ENCODE results near the gene RNU6-7. TPM values are rescaled to one million over a fixed set of nuclear protein-coding genes. Genes with fewer than 3 reads are reported as not detected.

RNU6-7 gene
- total RNA-seq, 1 experiment from 2014 or later: not detected

DNA sequence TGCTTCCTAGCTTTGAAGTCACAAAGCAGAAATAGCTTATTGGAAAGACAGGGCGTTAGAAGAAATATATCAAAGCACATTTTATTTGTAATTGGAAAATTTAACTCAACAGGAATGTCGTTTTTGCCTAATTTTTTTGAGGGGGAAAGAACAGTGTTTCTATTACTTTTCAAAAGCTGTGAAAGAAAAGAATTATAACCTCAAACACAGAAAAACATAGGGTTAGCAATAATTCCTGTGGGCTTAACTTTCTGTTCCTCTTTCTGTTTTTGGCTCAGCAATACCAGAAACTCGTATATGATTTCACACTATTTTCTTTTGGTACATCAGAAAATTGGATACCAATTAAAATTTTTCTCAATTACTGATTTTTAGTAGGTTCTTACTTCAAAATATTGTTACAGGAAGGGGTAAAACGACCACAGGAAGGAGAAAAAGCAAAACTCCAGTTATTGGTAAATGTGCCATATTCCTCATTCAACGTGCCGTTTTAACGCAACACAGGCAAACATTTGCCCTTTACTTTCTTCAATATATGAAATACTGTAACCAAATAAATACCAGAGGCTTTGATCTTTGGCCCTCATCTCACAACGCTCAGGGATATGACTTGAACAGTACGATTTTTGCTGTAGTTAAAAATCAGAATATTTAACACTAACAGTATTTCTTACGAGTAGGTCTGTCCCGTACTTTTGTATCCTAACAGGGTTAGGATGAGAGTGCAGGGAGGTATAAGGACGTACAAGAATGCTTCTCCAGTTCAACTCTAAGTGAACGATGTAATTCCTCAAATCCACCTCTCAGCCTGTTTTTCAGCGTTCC is 1.3 kb upstream of the RNU6-7 start:
- Histone ChIP-seq H2BK5ac (ENCODE audit: insufficient read length, low read length) (no peak overlapping the region), H2AK5ac (ENCODE audit: insufficient read length, low read length) (no peak overlapping the region), H3K9ac (ENCODE audit: extremely low read depth, insufficient read length, low read length) (no peak overlapping the region), H4K5ac (ENCODE audit: insufficient read length, low read depth, low read length) (no peak overlapping the region), H3K23me2 (ENCODE audit: insufficient read length, low read depth, low read length, poor library complexity, severe bottlenecking) (peaks cover 15% of the 10 kb centered on the region), H3K4me2 (ENCODE audit: insufficient read depth, insufficient read length, low read length) (peak overlapping the region; percentile 98), H3K56ac (ENCODE audit: insufficient read length, low read depth, low read length) (no peak overlapping the region), H3K23ac (ENCODE audit: insufficient read length, low read depth, low read length) (no peak overlapping the region), H2BK12ac (ENCODE audit: insufficient read length, low read depth, low read length) (no peak overlapping the region), H4K20me1 (ENCODE audit: control insufficient read depth, insufficient read depth, insufficient read length) (no peaks in the 10 kb centered on the region), H4K8ac (replicated peaks; ENCODE audit: insufficient read length, low read depth, low read length) (no peak overlapping the region), H3K79me2 (ENCODE audit: insufficient read depth, low read length) (no peaks in the 10 kb centered on the region), H3K18ac (ENCODE audit: insufficient read length, low read depth, low read length) (no peak overlapping the region), H3K9me3 (ENCODE audit: control insufficient read depth, low read depth, low read length) (no peaks in the 10 kb centered on the region), H2BK15ac (ENCODE audit: low read depth, low read length) (no peak overlapping the region), H2AFZ (ENCODE audit: low read length) (no peak overlapping the region), H3K14ac (ENCODE audit: insufficient read depth, low read length) (no peak overlapping the region), H3K27me3 (ENCODE audit: insufficient read depth, low read length) (no peaks in the 10 kb centered on the region), H2BK120ac (ENCODE audit: low read depth, low read length, poor library complexity, severe bottlenecking) (no peak overlapping the region), H4K91ac (ENCODE audit: insufficient read length, low read depth, low read length) (no peak overlapping the region), H3K27ac (ENCODE audit: insufficient read length, low read depth, low read length) (no peak overlapping the region), H3K79me1 (ENCODE audit: insufficient read depth, low read depth, low read length, poor library complexity, severe bottlenecking) (no peaks in the 10 kb centered on the region), H2BK20ac (ENCODE audit: low read depth, low read length, poor library complexity, severe bottlenecking) (no peak overlapping the region), H3K4ac (ENCODE audit: low read depth, low read length) (no peak overlapping the region), H3T11ph (ENCODE audit: low read length) (no peak overlapping the region), H3K4me1 (ENCODE audit: insufficient read depth, low read length) (no peaks in the 10 kb centered on the region)
- H3K36me3 Mint-ChIP-seq (ENCODE audit: insufficient read depth in 1 of 3, low read depth in 3 of 3): no peaks in the 10 kb centered on the region
- H3K4me1 Mint-ChIP-seq: peaks cover 17 to 18% of the 10 kb centered on the region in 2 experiments
- H3K27ac Mint-ChIP-seq: no peak overlapping the region
- peak overlapping the region; percentile 76 to 97 for H3K4me3 Mint-ChIP-seq
- no peaks in the 10 kb centered on the region; a peak in 1 of 5 replicates for H3K9me3 Mint-ChIP-seq
- no peak for DNase-seq
- TF ChIP-seq, protein P1, sequence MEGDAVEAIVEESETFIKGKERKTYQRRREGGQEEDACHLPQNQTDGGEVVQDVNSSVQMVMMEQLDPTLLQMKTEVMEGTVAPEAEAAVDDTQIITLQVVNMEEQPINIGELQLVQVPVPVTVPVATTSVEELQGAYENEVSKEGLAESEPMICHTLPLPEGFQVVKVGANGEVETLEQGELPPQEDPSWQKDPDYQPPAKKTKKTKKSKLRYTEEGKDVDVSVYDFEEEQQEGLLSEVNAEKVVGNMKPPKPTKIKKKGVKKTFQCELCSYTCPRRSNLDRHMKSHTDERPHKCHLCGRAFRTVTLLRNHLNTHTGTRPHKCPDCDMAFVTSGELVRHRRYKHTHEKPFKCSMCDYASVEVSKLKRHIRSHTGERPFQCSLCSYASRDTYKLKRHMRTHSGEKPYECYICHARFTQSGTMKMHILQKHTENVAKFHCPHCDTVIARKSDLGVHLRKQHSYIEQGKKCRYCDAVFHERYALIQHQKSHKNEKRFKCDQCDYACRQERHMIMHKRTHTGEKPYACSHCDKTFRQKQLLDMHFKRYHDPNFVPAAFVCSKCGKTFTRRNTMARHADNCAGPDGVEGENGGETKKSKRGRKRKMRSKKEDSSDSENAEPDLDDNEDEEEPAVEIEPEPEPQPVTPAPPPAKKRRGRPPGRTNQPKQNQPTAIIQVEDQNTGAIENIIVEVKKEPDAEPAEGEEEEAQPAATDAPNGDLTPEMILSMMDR (conservative IDR thresholded peaks at IDR 0.05): no peak
- WGBS (ENCODE audit: extremely low coverage, insufficient read length, low lambda C conversion rate): no CpG with 5 or more reads among the region's 14 CpGs
- H3K27me3 Mint-ChIP-seq (ENCODE audit: low read depth): peaks cover 10% of the 10 kb centered on the region
